ENCODE results near the gene THRA.
"Not testable (repeated sequence)": the region's sequence is repeated elsewhere in the genome, so short reads cannot be mapped to it uniquely, and the experiment has no call there.

Gene THRA

GRCh38 chr17:40113907-40114245 lies 51.1 kb downstream of the THRA start:
- DNase-seq = no peak

- DNase-seq = no peak
Observed at GRCh38 chr17:40115101-40115436, 52.3 kb downstream of the THRA start.

GRCh38 chr17:40121181-40122135 lies 58.7 kb downstream of the THRA start, which contains the start of gene MSL1:
MSL1 (plus strand) TSS chr17:40121971; CDS start chr17:40122613, 642 bp downstream.
- DNase-seq = peak; percentile 86

GRCh38 chr17:40122136-40122998 lies 59.6 kb downstream of the THRA start:
- DNase-seq = peak; percentile 44

- DNase-seq = peak; percentile 73
Observed at GRCh38 chr17:40122999-40123810, 60.4 kb downstream of the THRA start.

- DNase-seq = no peak
Observed at GRCh38 chr17:40123811-40124114, 61.0 kb downstream of the THRA start.

- peak; percentile 22 for DNase-seq
Observed at GRCh38 chr17:40124279-40125141, 61.7 kb downstream of the THRA start.

- no peak for DNase-seq
Observed at GRCh38 chr17:40129498-40129897, 66.7 kb downstream of the THRA start.

GRCh38 chr17:40130352-40131042 lies 67.7 kb downstream of the THRA start:
- no peak for DNase-seq

- DNase-seq = no peak
Observed at GRCh38 chr17:40134184-40134583, 71.4 kb downstream of the THRA start.

- no peak for DNase-seq
Observed at GRCh38 chr17:40135817-40136216, 73.1 kb downstream of the THRA start.

GRCh38 chr17:40139566-40140058 lies 76.8 kb downstream of the THRA start:
- DNase-seq = no peak

GRCh38 chr17:40143166-40143565 lies 80.4 kb downstream of the THRA start:
- DNase-seq = not testable (repeated sequence)
